Measurements from ENCODE around the gene MRTO4.
A peak's percentile ranks its signal among the peaks of the same experiment; 100 is the strongest.

The MRTO4 gene

GRCh38 chr1:19251305-19252196, at the start of gene MRTO4, which contains the start of gene EMC1:
Gene MRTO4 (plus strand): TSS chr1:19251805. CDS start chr1:19251836, 31 bp downstream.
Gene EMC1 (minus strand): TSS chr1:19251524. CDS start chr1:19251509, 15 bp downstream.
- Mint-ChIP-seq H3K36me3 (peaks cover 6 to 26% of the 10 kb centered on the region in 2 donors), H3K9me3 (no peaks in the 10 kb centered on the region), H3K27ac (peak within 1 kb of the TSS; percentile 99), H3K4me1 (peaks cover 22 to 30% of the 10 kb centered on the region in 2 donors), H3K27me3 (no peaks in the 10 kb centered on the region), H3K4me3 (peak within 1 kb of the TSS; percentile 98)
- ATAC-seq (replicated peaks), result peak; percentile 90 to 94
- DNase-seq, result peak; percentile 89

- H3K27me3 Mint-ChIP-seq, result no peaks in the 10 kb centered on the region
- no peak overlapping the region for H3K4me3 Mint-ChIP-seq
- no peak for DNase-seq
- H3K27ac Mint-ChIP-seq, result peak overlapping the region; percentile 5
- no peak for ATAC-seq (replicated peaks)
- H3K9me3 Mint-ChIP-seq, result no peaks in the 10 kb centered on the region
- H3K4me1 Mint-ChIP-seq, result peaks cover 25 to 55% of the 10 kb centered on the region in 2 donors
- H3K36me3 Mint-ChIP-seq, result peaks cover 18 to 38% of the 10 kb centered on the region in 2 donors
These were observed 49.2 kb upstream of the MRTO4 start for GRCh38 chr1:19202396-19202795.

GRCh38 chr1:19203440-19203839, 48.2 kb upstream of the MRTO4 start:
- H3K4me3 Mint-ChIP-seq, result no peak overlapping the region
- ATAC-seq (replicated peaks) (no peak), DNase-seq (no peak)
- no peak overlapping the region for H3K27ac Mint-ChIP-seq
- peaks cover 17 to 35% of the 10 kb centered on the region in 2 donors for H3K36me3 Mint-ChIP-seq
- H3K4me1 Mint-ChIP-seq, result peaks cover 27 to 62% of the 10 kb centered on the region in 2 donors
- no peaks in the 10 kb centered on the region for H3K9me3 Mint-ChIP-seq
- no peaks in the 10 kb centered on the region for H3K27me3 Mint-ChIP-seq

GRCh38 chr1:19204446-19205266, 46.9 kb upstream of the MRTO4 start:
- H3K4me1 Mint-ChIP-seq, result peaks cover 30 to 72% of the 10 kb centered on the region in 2 donors

GRCh38 chr1:19205403-19205802, 46.2 kb upstream of the MRTO4 start:
- Mint-ChIP-seq H3K27me3 (no peaks in the 10 kb centered on the region), H3K4me1 (peaks cover 30 to 72% of the 10 kb centered on the region in 2 donors), H3K27ac (no peak overlapping the region), H3K36me3 (peaks cover 15 to 33% of the 10 kb centered on the region in 2 donors), H3K4me3 (no peak overlapping the region), H3K9me3 (no peaks in the 10 kb centered on the region)
- DNase-seq (no peak), ATAC-seq (replicated peaks) (no peak)

More at GRCh38 chr1:19204446-19205266, 46.9 kb upstream of the MRTO4 start:
- Mint-ChIP-seq H3K27ac (no peak overlapping the region), H3K9me3 (no peaks in the 10 kb centered on the region), H3K27me3 (no peaks in the 10 kb centered on the region), H3K4me3 (no peak overlapping the region), H3K36me3 (peaks cover 13 to 30% of the 10 kb centered on the region in 2 donors)
- ATAC-seq (replicated peaks) (no peak), DNase-seq (no peak)

GRCh38 chr1:19205845-19206244, 45.8 kb upstream of the MRTO4 start:
- H3K27ac Mint-ChIP-seq, result no peak overlapping the region
- H3K4me3 Mint-ChIP-seq, result no peak overlapping the region
- peaks cover 30 to 71% of the 10 kb centered on the region in 2 donors for H3K4me1 Mint-ChIP-seq
- H3K9me3 Mint-ChIP-seq, result no peaks in the 10 kb centered on the region
- H3K27me3 Mint-ChIP-seq, result no peaks in the 10 kb centered on the region
- no peak for DNase-seq
- no peak for ATAC-seq (replicated peaks)
- peaks cover 16 to 33% of the 10 kb centered on the region in 2 donors for H3K36me3 Mint-ChIP-seq

GRCh38 chr1:19206947-19207346, 44.7 kb upstream of the MRTO4 start:
- ATAC-seq (replicated peaks), result no peak
- Mint-ChIP-seq H3K9me3 (no peaks in the 10 kb centered on the region), H3K4me1 (peaks cover 30 to 72% of the 10 kb centered on the region in 2 donors), H3K27me3 (no peaks in the 10 kb centered on the region), H3K27ac (peak overlapping the region; percentile 51), H3K4me3 (peak overlapping the region; percentile 36 to 49), H3K36me3 (peaks cover 15 to 28% of the 10 kb centered on the region in 2 donors)
- DNase-seq, result no peak

GRCh38 chr1:19208710-19209438, 42.7 kb upstream of the MRTO4 start:
- Mint-ChIP-seq H3K4me1 (peaks cover 28 to 72% of the 10 kb centered on the region in 2 donors), H3K27ac (peak overlapping the region; percentile 94), H3K27me3 (no peaks in the 10 kb centered on the region), H3K4me3 (peak overlapping the region; percentile 87 to 92), H3K9me3 (no peaks in the 10 kb centered on the region), H3K36me3 (peaks cover 14 to 30% of the 10 kb centered on the region in 2 donors)
- ATAC-seq (replicated peaks) (no peak), DNase-seq (no peak)

- peaks cover 29 to 69% of the 10 kb centered on the region in 2 donors for H3K4me1 Mint-ChIP-seq
- no peaks in the 10 kb centered on the region for H3K27me3 Mint-ChIP-seq
- peak overlapping the region; percentile 94 for H3K27ac Mint-ChIP-seq
- ATAC-seq (replicated peaks), result peak; percentile 83 to 84
- H3K4me3 Mint-ChIP-seq, result peak overlapping the region; percentile 87 to 92
- H3K9me3 Mint-ChIP-seq, result no peaks in the 10 kb centered on the region
- DNase-seq, result peak; percentile 80
- H3K36me3 Mint-ChIP-seq, result peaks cover 13 to 34% of the 10 kb centered on the region in 2 donors
These were observed 42.1 kb upstream of the MRTO4 start for GRCh38 chr1:19209439-19209989.

- DNase-seq, result peak; percentile 95
- Mint-ChIP-seq H3K9me3 (no peaks in the 10 kb centered on the region), H3K4me3 (peak within 1 kb of the TSS; percentile 87 to 92), H3K27me3 (no peaks in the 10 kb centered on the region), H3K36me3 (peaks cover 10 to 31% of the 10 kb centered on the region in 2 donors), H3K27ac (peak within 1 kb of the TSS; percentile 94), H3K4me1 (peaks cover 26 to 64% of the 10 kb centered on the region in 2 donors)
- peak; percentile 86 to 91 for ATAC-seq (replicated peaks)
These were observed 41.4 kb upstream of the MRTO4 start, which contains the start of gene UBR4 for GRCh38 chr1:19209990-19210771. Gene UBR4 (minus strand): TSS chr1:19210266. CDS start chr1:19210248, 18 bp downstream.

- peak overlapping the region; percentile 94 for H3K27ac Mint-ChIP-seq
- no peaks in the 10 kb centered on the region for H3K9me3 Mint-ChIP-seq
- H3K4me3 Mint-ChIP-seq, result peak overlapping the region; percentile 87 to 92
- ATAC-seq (replicated peaks) (no peak), DNase-seq (no peak)
- peaks cover 12 to 28% of the 10 kb centered on the region in 2 donors for H3K36me3 Mint-ChIP-seq
- peaks cover 21 to 59% of the 10 kb centered on the region in 2 donors for H3K4me1 Mint-ChIP-seq
- H3K27me3 Mint-ChIP-seq, result no peaks in the 10 kb centered on the region
These were observed 40.6 kb upstream of the MRTO4 start for GRCh38 chr1:19210772-19211549.

- H3K36me3 Mint-ChIP-seq, result peaks cover 15 to 27% of the 10 kb centered on the region in 2 donors
- peaks cover 18 to 50% of the 10 kb centered on the region in 2 donors for H3K4me1 Mint-ChIP-seq
- no peak for ATAC-seq (replicated peaks)
- no peaks in the 10 kb centered on the region for H3K27me3 Mint-ChIP-seq
- DNase-seq, result no peak
- peak overlapping the region in 1 of 2 donors; percentile 51 for H3K4me3 Mint-ChIP-seq
- H3K27ac Mint-ChIP-seq, result no peak overlapping the region
- H3K9me3 Mint-ChIP-seq, result no peaks in the 10 kb centered on the region
These were observed 39.4 kb upstream of the MRTO4 start for GRCh38 chr1:19212167-19212566.

All from stimulated activated naive B cell treated with anti-CD40 and anti-IgM and Interleukin-4, amounts not matched to agents 10 μg/mL and 1 μg/mL and 100 μg/mL, for 72 hours (primary cell).